COLO668 (cell line): Measurements from ENCODE around the gene LCE1F.

Experiments
- DNase-seq: peaks from one replicate; lab custom pipeline; 2025; ENCODE audit not compliant: unreplicated experiment; lab: John Stamatoyannopoulos, UW

LCE1F gene

GRCh38 chr1:152770411-152770810 lies 4.5 kb upstream of the LCE1F start:
- no peak for DNase-seq

GRCh38 chr1:152776361-152776760 lies 1.4 kb downstream of the LCE1F start:
- no peak for DNase-seq

GRCh38 chr1:152777510-152778137 lies 2.7 kb downstream of the LCE1F start:
- peak; percentile 17 for DNase-seq

DNA sequence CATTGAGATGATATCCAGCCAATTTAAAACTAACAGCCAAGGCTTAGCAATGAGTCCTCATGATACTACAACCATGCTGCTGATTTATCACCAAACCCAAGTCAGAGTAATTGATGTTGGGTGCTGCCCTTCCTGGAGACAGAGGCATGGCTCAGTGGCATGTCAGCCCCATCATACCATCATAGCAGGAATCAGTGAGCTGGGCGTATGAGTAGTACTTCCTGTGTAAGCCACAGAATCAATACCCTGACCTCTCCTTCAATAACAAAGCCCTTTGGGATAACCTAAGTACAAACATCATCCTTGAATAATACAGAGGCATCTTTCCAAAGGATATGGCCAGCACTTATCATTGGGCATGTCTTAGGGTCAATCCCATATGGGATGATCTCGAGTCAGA lies 8.2 kb downstream of the LCE1F start:
- no peak for DNase-seq

- DNase-seq = no peak
Observed at GRCh38 chr1:152786077-152786476, 11.1 kb downstream of the LCE1F start, which contains the start of gene LCE1E. TSS of gene LCE1E (plus strand) at chr1:152786257. CDS start at chr1:152787300, 1,043 bp downstream.

DNA sequence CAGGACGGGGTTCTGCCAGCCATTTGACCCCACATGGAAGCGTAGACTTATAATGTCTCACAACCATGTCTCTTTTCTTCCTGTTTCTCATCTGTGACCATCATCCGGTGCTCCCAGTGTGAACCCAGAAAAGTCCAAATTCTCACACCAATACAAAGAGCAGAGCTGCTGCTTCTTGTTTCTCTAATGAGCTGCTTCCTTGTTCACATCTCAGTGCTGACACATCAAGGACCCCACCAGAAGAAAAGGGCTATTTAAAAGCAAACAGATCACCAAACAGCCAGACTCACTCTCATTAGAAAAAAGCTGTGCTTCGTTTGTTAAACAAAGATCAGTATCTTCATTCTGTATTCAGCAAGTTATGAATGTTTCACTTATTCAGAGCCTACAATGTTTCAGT lies 20.7 kb downstream of the LCE1F start:
- DNase-seq = no peak

GRCh38 chr1:152796421-152796820 lies 21.5 kb downstream of the LCE1F start, which contains the start of gene LCE1D:
TSS of gene LCE1D (plus strand) at chr1:152796721. CDS start at chr1:152797795, 1,074 bp downstream.
- no peak for DNase-seq

DNA sequence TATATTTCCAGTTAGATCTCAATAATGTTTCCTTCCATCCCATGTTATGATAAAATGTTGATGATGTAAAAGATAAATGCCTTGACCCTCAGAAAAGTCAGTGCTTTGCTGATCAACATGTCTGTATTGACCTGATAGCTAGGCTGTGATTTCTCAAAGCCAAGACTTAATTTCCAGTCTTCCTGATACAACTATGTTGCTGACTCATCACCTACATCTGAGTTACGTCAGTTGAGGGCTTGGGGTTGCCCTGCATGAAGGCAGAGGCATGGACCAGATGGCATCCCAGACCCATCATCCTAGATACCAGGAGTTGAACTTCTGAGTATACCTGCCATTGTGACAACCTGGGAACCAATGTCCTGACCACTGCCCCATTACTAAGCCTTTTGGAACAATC lies 26.4 kb downstream of the LCE1F start:
- DNase-seq = no peak

- DNase-seq = no peak
Observed at GRCh38 chr1:152806576-152806975, 31.6 kb downstream of the LCE1F start, which contains the start of gene LCE1C. TSS of gene LCE1C (minus strand) at chr1:152806651. CDS start at chr1:152805478, 1,173 bp downstream.

DNA sequence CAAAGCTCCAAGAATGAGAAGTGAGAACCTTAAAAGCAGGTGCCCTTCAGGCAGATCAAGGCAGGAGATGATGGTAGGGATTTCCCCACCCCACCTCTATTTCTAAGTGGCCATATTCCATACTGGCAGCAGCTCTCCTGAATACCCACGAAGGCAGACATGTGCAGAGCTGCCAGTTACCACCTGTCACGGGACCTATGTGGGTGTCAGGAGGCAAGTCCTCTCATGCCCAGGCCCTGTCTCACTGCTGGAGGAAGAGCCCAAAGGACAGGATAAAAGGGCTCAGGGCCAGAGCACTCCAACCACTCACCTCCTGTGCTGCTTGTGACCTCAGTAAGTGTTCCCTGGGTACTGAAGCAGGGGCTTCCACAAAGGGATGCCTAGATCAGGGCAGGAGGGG lies 36.1 kb downstream of the LCE1F start:
- no peak for DNase-seq

DNA sequence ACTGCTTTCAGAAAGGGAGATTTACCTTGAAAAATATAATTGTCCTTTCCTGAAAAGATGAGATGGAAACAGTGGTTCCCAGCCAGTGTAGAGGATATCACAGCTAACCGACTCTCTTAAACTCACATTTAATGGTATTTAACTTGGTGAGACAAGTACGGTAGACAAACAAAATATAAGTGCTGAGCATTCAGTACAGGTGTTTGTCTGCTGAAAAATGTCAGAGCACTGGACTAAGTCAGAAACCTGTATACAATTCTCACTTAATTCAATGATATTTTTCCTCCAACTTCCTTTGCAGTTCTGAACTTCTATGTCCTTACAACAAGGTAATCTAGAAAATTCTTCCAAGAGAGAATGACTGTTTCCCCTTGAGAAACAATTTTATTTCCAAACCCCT lies 36.7 kb downstream of the LCE1F start, which contains the start of gene LCE1B:
LCE1B (plus strand) TSS at position 301 of the 400 bp plus-strand sequence. CDS start 476 bp downstream, outside the sequence.
- DNase-seq = no peak

DNA sequence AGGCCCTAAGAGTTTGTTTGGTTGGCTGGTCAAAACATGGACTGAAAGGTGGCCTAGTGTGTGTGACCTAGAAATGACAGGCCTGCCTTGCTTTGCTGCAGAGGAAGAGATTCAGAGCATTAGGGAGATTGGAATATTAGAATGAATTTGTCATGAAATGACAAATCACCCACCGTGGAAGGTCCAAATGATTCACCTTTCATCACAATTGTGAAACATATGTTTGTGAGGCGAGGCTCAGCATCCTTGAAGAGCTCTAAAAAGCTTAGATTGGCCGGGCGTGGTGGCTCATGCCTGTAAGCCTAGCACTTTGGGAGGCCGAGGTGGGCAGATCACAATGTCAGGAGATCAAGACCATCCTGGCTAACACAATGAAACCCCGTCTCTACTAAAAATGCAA lies 42.4 kb downstream of the LCE1F start:
- no peak for DNase-seq

GRCh38 chr1:152823294-152823693 lies 48.4 kb downstream of the LCE1F start:
- no peak for DNase-seq

- no peak for DNase-seq
Observed at GRCh38 chr1:152824964-152825363, 50.0 kb downstream of the LCE1F start.
